Stimulated activated CD4-positive, alpha-beta T cell treated with anti-CD3 and anti-CD28 coated beads, TNF-alpha, amount 100 ng/mL, for 48 hours (primary cell): Measurements from ENCODE around the gene LAMA1.
"Not testable (repeated sequence)": the region's sequence is repeated elsewhere in the genome, so short reads cannot be mapped to it uniquely, and the experiment has no call there.

Source experiments
- DNase-seq, 3 donors: peaks; one replicate each; pipeline ENCODE4 v3.0.0-alpha.2; 2020; ENCODE audit warnings: low read depth in 3 of 3

The LAMA1 gene

DNA sequence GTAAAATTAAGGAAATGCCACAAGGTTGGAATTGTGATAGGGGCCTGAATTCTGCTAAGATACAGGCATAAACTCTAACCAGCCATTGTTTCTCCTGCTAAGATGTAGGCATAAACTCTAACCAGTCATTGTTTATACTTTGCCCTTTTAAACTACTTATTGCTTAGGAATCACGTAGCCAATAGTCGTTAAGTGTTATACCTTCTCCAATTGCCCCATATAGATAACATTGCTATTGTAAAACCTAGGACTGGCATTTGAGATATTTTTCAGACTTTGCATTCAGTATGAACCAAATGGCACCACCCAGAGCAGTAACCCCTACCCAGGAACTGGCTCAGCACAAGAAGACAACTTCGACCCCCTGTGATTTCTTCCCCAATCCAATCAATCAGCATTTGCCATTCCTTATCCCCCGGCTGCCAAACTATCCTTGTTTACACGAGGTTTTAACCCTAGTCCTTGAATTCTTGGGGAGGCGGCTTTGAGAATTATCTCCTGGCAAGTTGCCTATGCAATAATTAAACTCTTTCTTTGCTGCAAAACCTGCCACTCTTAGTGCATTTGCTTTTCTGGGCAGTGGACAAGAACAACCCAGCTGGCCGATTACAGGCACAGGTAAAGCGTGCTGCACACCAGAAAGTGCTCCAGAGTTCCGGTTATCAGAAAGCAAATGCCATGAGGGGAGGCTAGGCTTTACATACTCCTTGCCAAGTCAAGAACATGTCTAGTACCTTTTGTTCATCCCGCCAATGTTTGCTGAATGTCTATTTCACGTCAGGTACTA lies 167.6 kb downstream of the LAMA1 start:
- DNase-seq = no peak

GRCh38 chr18:6948281-6949055 lies 169.1 kb downstream of the LAMA1 start:
- DNase-seq = no peak

DNA sequence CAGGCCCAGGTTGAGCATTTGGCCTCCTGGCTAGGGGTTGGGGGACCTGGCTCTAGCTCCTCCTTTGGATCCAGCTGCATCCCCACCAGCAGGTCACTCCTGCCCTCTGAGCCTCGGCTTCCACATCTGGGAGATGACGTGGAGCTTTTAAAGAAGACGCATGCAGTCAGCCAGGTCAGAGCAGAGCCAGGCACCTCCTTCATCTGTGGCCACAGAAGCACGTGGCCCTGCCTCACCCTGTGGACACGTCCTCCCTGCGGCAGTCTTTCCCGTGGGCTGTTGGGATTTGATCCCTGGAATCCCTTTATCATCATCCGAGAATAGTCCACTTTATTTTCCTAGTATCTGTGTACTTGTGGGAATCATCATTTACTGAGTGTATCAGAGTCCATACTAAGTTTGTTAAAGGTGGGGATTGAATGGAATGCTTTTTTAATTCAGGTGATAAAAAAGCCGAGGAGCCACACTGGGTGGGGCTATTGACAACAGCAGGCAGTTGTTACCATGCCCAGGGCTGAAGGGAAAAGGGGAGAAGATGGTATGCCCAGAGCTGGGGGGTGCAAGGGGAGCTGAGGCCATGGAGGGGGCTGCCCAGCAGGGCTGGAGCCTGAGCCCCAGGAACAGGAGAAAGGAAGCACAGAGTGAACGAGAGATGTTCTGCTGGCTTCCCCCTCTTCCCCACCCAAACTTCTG lies 170.1 kb downstream of the LAMA1 start:
- DNase-seq = no peak

GRCh38 chr18:6943143-6943542 lies 174.5 kb downstream of the LAMA1 start:
- no peak for DNase-seq

DNA sequence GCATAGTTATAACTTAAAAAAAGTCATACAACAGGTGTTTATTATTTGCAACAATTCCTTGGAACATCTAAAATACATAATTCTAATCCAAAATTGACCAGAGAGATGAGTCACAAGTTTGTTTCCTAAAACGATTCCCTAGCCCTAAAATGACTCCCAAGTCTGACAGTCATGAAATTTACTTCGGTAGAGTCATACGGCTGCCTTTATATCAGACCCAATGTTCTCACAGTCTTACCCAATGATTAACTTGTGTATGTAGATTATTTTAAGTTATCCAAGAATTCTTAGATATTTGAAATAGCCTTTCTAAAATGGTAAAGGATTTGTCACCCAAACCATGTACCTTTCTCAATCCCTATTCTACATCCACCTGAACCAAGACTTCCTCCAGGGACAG lies 174.9 kb downstream of the LAMA1 start:
- no peak for DNase-seq

DNA sequence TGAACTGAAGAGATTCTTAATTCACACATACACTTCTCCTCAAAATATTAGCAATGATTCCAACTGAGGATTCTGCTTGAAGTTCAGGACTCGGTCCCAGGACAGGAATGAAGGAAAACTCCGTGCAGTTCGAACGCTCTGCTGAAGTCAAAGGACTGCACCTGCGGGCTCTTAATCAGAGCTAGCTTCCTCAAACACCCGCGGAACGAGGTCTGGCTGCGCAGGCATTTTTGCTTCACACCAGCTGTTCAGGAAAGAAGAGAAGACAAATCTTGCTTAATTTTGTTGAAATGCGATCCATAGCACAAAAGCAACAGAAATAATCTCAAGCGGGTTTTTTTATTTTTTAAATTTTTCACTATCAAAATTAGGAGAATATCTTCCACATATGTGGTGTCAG lies 175.6 kb downstream of the LAMA1 start:
- DNase-seq = no peak

DNA sequence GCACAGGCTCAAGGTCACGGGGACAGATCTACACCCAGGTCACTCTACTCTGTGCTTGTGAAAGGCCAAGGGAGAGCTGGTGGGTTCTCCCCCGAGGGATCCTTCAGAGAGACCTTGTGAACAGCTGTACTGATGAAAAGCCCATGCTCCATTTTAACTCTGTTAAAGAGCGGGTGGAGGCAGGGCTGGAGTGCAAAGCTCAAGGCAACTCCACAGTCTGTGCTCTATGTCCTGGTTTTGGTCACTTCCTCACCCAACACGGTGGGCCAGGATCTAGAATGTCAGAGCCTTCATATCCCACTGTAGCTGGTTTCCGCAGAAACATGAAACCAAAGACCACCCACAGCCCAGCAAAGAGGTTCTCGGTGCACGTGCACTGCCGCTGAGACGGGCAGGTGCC lies 177.1 kb downstream of the LAMA1 start:
- DNase-seq = no peak

GRCh38 chr18:6939972-6940371 lies 177.6 kb downstream of the LAMA1 start:
- no peak for DNase-seq

GRCh38 chr18:6938403-6938802 lies 179.2 kb downstream of the LAMA1 start:
- not testable (repeated sequence) for DNase-seq

DNA sequence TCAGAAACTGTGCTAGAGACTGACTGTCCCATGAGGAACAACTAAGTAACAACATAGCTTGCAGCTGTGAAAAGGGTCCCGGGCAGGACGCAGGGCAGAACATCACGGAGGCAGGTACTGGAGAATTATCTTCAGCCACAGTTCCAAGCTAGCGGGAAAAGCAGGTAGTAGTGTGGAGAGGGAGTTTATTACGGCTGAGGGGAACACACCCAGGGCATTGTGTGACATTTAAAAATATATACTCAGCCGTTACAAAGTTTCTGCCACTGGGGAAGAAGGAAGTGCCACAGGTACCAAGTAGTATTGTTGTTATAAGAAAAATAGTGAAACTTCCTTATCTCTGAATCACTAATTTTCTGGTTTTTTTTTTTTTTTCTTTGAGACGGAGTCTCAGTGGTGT lies 179.6 kb downstream of the LAMA1 start:
- DNase-seq = no peak

DNA sequence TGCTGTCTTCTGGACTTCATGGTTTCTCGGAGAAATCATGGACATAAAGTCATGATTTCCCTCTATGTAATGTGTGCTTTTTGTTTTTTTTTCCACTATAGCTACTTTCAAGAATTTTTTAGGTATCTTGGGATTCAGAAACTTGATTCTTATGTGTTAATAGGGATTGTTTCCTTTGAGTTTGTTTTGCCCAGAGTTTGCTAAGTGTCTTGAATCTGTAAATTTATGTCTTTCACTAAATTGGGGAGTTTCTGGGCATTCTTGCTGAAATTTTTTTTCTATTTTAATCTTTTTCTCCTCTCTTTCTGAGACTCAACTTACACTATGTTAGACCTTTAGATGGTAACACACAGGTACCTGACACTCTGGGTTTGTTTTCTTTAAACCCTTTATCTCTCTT lies 182.7 kb downstream of the LAMA1 start:
- no peak for DNase-seq

DNA sequence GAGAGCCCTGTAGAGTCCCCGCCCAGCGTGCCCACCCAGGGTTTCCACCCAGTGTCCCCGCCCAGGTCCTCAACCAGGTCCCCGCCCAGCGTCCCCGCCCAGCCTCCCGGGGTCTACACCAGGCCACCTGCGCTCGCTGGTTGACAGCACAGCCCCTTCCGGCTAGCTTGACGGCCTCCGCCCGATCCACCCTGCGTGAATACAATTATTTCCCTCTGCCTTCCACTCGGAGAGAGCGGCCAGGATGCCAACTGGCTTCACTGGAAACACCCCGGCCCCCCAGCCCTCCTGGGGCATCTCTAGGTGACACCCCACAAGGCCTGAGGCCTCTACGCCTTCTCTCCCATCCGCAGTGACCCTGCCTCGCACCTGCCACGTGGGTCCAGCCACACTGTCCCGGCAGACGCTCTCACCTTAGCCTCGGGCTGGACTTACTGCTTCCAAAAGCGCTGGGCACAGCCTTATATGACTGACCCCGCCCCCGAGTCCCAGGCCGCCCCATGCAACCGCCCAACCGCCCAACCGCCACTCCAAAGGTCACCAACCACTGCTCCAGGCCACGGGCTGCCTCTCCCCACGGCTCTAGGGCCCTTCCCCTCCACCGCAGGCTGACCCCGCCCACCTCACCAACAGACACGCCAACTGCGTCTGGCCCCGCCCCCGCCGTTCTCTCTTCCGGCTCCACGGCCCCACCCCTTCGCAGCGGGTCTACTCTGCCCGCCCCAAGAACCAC lies 188.1 kb downstream of the LAMA1 start:
- no peak for DNase-seq

GRCh38 chr18:6928359-6928758 lies 189.2 kb downstream of the LAMA1 start:
- no peak for DNase-seq

- DNase-seq = no peak
Observed at GRCh38 chr18:6927153-6927552, 190.4 kb downstream of the LAMA1 start.

DNA sequence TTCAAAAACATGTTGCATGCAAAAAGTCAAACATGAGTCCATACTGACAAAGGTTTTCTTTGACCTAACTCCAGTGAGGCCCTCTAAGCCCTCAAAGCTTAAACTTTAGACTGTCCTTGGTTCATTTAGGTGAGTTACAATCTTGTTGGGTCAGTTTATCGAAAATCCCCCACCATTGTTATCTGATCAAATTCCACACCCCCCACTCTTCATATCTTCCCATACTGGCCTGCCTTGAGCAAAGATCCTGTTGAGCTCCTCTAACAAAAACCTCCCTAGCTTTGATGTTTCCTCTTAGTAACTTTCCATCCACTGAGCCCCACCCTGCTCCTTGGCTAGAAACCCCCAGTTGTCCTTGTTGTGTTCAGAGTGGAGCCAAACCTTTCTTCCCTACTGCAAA lies 194.4 kb downstream of the LAMA1 start:
- no peak for DNase-seq

DNA sequence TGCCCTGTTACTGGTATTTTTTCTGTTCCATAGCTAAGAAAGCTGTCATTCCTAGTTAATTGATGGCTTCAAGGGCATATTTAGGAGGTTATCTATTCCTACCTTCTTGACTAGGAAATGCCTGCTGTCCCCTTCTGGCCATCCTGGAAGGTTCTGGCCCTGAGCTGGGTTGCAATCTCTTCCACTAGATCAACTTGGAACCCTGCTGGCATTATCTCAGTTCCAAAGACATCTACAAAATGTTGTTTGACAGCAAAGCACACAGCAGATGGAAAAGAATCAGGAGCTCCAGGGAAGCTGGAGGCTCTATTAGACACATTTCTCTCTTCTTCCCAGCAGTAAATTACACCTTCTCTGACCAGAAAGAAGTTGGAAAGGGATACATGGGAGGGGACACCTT lies 196.0 kb downstream of the LAMA1 start:
- no peak for DNase-seq

- peak in 2 of 3 donors; percentile 0 to 2 for DNase-seq
Observed at GRCh38 chr18:6920099-6920955, 197.3 kb downstream of the LAMA1 start.

GRCh38 chr18:6917072-6917471 lies 200.5 kb downstream of the LAMA1 start:
- no peak for DNase-seq

DNA sequence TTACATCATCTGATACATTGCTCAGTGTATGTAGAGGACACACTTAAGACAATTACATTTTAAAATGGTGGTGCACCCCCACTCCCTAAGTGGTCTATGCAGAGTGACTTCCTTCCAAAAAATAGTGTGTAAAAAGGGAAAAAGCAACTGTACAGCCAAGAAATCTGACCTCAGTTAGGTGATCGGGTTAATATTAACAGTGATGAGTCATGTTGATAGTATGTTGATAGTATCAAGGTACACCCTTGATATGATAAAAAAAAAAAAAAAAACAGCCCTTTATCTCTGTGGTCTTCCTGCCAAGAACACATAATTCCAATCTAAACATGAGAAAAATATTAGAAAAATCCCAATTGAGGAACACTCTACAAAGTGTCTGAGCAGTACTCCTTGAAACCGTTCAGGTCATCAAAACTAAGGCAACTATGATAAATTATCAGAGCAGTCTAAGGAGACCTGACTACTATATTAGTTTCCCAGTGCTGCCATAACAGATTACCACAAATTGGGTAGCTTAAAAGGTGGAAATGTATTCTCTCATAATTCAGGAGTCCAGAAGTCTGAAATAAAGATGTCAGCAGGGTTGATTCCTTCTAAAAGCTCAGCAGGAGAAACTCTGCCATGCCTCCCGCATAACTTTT lies 216.2 kb downstream of the LAMA1 start:
- no peak for DNase-seq

GRCh38 chr18:6891788-6892187 lies 225.8 kb downstream of the LAMA1 start:
- no peak for DNase-seq
